Psoas muscle (tissue), 8 donors: ENCODE results near the gene MOB4. TPM values are rescaled to one million over a fixed set of nuclear protein-coding genes. Genes with fewer than 3 reads are reported as not detected.

ENCODE experiments used
- ATAC-seq, 4 donors: fragments of 200-7000 bp; cut with Tn5 transposase; one replicate each; pipeline ENCODE4 v1.9.1; 2020; ENCODE audit warnings: moderate library complexity in 3 of 4, mild to moderate bottlenecking in 2 of 4
- DNase-seq, 2 donors: peaks; one replicate each; pipeline ENCODE4 v3.0.0-alpha.2; 2020
- H3K27ac ChIP-seq: fragments of 200-600 bp; one replicate; pipeline ENCODE4 v1.8.0; 2022
- H3K27me3 ChIP-seq, 3 donors: fragments of 200-600 bp in 1 of 3; one replicate each; pipeline versions ENCODE4 v1.6.1 to v1.8.0; 2013 to 2022; ENCODE audit warnings: low read length in 2 of 3, mild to moderate bottlenecking in 2 of 3, moderate library complexity in 1 of 3; ENCODE audit not compliant: insufficient read depth in 3 of 3
- H3K36me3 ChIP-seq, 2 donors: fragments of 200-600 bp in 1 of 2; one replicate each; pipeline versions ENCODE4 v1.6.1 to v1.8.0; 2013 to 2022; ENCODE audit warnings: low read depth in 1 of 2, mild to moderate bottlenecking in 1 of 2, moderate library complexity in 1 of 2; ENCODE audit not compliant: insufficient read depth in 1 of 2
- H3K4me1 ChIP-seq: fragments of 200-600 bp; one replicate; pipeline ENCODE4 v1.8.0; 2022
- H3K4me3 ChIP-seq: fragments of 200-600 bp; one replicate; pipeline ENCODE4 v1.8.0; 2022; ENCODE audit warnings: mild to moderate bottlenecking
- H3K9me3 ChIP-seq: fragments of 200-600 bp; one replicate; pipeline ENCODE4 v1.8.0; 2022
- WGBS, 3 donors: extraction: QIAGEN DNeasy Blood & Tissue Kit; methylation state at CpG; one replicate each; pipeline versions ENCODE4 v1.1.6 to v1.1.7; 2013; 5-methylcytosine and 5-hydroxymethylcytosine counted together
- intact Hi-C, 2 donors: fragments of 100-400 bp; cut with DNase I; formaldehyde crosslinking; loops; one replicate each; pipeline versions ENCODE4 v1.11.0 to v1.14.2; 2022
- polyA plus RNA-seq, 3 donors: library from polyadenylated mRNA; stranded (reverse); fragments of 200-250 nt; gene quantifications; one replicate each; pipeline ENCODE4 v1.2.3, GENCODE V29; 2013
- total RNA-seq, 4 donors: library from RNA; stranded (reverse); fragmentation: NEBNext Ultra II Directional in 2 of 4; extraction: Animal tissue kit (Norgen Biotek cat#: 25700) in 2 of 4; gene quantifications; one replicate each; pipeline versions ENCODE4 v1.2.1 to v1.2.4, GENCODE V29; 2021 to 2023
- TF ChIP-seq, protein P1 (sequence below): fragments of 200-600 bp; IDR thresholded peaks from one replicate; pipeline ENCODE4 v1.8.0; 2022; ENCODE audit warnings: antibody characterized with exemption
- donor health status: healthy with polysubstance abuse.
- donor health status: DM: no; HTN: no; CAD: no; lungs with moderate emphysema.
- donor health status: Bipolar disorder and iron deficiency.
- donor health status: healthy.
- donor health status: DM: yes; HTN: yes; CAD: no.
- donor health status: DM: no; HTN: no; CAD: no.
- donor health status: DM: no; HTN: no; CAD: no.
- donor health status: DM: yes; HTN: yes; CAD: no.

Gene MOB4
- total and polyA plus RNA-seq, 7 donors: 22.7 to 57.6 (median 29.6) TPM

DNA sequence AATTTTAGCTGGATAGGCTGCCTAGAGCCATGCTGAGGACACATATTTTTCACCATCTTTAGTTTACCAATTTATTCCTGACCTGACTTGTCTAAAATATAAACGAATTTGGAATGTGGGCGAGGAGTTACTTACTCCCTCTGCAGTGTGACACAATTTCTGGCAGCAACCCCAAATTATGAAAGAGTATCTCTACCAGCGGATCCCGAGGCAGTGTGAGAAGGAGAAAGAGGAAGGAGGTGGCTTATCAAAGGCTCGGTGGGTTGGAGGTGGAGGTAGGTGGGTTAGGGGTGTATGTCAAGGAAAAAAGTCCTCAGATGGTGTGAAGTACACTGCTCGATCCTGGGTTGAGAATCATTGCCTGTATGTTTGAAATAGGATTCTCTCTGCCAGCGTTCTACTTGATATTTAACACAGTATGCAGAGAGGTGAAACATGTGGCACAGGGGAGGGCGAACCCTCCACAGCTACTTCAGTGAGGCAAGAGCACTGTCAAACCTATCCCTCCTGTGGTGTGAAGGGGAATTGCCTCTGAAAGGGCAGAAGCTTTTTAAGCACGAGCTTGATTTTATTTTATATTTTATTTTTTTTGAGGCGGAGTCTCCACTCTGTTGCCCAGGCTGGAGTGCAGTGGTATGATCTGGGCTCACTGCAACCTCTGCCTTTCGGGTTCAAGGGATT is 83.6 kb downstream of the MOB4 start:
- DNase-seq (no peak), ATAC-seq (peak in 1 of 4 donors; percentile 41)
- WGBS, 3 donors: 70 to 76% (median 73%) methylated on average over 11 of the region's 11 CpGs
- Histone ChIP-seq H3K36me3 (no peaks in the 10 kb centered on the region), H3K27me3 (no peaks in the 10 kb centered on the region), H3K4me1 (no peaks in the 10 kb centered on the region), H3K4me3 (no peak overlapping the region), H3K27ac (no peak overlapping the region), H3K9me3 (no peaks in the 10 kb centered on the region)
- TF ChIP-seq, protein P1, sequence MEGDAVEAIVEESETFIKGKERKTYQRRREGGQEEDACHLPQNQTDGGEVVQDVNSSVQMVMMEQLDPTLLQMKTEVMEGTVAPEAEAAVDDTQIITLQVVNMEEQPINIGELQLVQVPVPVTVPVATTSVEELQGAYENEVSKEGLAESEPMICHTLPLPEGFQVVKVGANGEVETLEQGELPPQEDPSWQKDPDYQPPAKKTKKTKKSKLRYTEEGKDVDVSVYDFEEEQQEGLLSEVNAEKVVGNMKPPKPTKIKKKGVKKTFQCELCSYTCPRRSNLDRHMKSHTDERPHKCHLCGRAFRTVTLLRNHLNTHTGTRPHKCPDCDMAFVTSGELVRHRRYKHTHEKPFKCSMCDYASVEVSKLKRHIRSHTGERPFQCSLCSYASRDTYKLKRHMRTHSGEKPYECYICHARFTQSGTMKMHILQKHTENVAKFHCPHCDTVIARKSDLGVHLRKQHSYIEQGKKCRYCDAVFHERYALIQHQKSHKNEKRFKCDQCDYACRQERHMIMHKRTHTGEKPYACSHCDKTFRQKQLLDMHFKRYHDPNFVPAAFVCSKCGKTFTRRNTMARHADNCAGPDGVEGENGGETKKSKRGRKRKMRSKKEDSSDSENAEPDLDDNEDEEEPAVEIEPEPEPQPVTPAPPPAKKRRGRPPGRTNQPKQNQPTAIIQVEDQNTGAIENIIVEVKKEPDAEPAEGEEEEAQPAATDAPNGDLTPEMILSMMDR: peak; percentile 12
- intact Hi-C loops: no loop called here

DNA sequence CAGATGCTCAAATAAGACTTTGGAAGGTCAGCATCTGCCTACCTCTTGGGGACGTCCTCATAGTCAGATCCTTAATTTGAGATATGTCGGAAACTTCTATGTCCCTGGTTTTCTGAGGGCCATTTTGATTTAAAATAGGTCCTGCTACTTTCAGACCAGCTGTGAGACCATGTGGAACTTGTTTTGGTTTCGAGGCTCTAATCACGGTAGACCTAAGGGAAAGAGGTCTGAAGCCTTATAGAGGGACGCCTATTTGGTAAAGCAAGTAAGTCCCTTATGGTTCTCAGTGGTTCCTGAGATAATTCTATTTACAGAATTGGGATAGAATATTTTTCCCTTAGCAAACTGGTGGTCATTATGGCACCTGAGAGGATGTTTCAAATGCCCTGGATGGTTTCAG is 84.4 kb downstream of the MOB4 start:
- no peaks in the 10 kb centered on the region for H3K9me3 ChIP-seq
- H3K4me3 ChIP-seq: no peak overlapping the region
- TF ChIP-seq, protein P1: no peak
- H3K27ac ChIP-seq: no peak overlapping the region
- H3K36me3 ChIP-seq: no peaks in the 10 kb centered on the region
- ATAC-seq (no peak), DNase-seq (no peak)
- H3K27me3 ChIP-seq: no peaks in the 10 kb centered on the region
- no peaks in the 10 kb centered on the region for H3K4me1 ChIP-seq
- WGBS, 3 donors: 96 to 98% (median 97%) methylated on average over 5 of the region's 5 CpGs
- intact Hi-C loops: no loop called here

DNA sequence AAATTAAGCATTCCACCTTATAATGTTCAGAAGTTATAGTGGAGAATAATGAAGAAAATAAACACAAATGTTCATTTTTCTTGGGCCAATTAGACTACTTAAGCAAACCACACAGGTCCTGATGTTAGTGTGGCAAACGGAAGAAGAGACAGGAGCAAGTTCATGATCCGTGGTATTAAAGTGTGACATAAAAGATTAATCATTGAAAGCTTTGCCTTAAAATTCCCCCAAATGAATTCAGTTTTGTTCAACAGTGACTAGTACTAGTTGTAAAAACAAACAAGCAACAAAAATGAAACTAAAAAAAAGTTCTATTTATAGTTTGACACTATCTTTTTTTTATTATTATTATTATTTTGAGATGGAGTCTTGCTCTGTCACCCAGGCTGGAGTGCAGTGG is 85.9 kb downstream of the MOB4 start:
- 56 to 83% (median 71%) methylated on average over 2 of the region's 2 CpGs for WGBS, 3 donors
- H3K4me1 ChIP-seq: no peaks in the 10 kb centered on the region
- no peak overlapping the region for H3K27ac ChIP-seq
- no peaks in the 10 kb centered on the region for H3K27me3 ChIP-seq
- intact Hi-C loops: no loop called here
- TF ChIP-seq, protein P1: no peak
- H3K4me3 ChIP-seq: no peak overlapping the region
- DNase-seq (no peak), ATAC-seq (no peak)
- H3K36me3 ChIP-seq: no peaks in the 10 kb centered on the region
- no peaks in the 10 kb centered on the region for H3K9me3 ChIP-seq

Other genes with a start within 250 kb of the MOB4 start
- gene ANKRD44, start 205.3 kb upstream of the MOB4 start, total RNA-seq: 1 to 10 TPM; 1.7 to 9.3 (median 8.5) TPM
- gene ANKRD44, start 205.3 kb upstream of the MOB4 start, polyA plus RNA-seq: under 1 TPM; 0.35 to 0.93 (median 0.40) TPM
- 100 to 1,000 TPM; 112 to 162 (median 142) TPM for gene SF3B1, start 81.0 kb upstream of the MOB4 start, total RNA-seq
- 100 to 1,000 TPM in 2 of 3 donors, 10 to 100 TPM in 1; 89.2 to 137 (median 116) TPM for gene SF3B1, start 81.0 kb upstream of the MOB4 start, polyA plus RNA-seq
- 10 to 100 TPM in 3 of 4 donors, 1 to 10 TPM in 1; 9.9 to 20.2 (median 18.5) TPM for gene COQ10B, start 62.5 kb upstream of the MOB4 start, total RNA-seq
- gene COQ10B, start 62.5 kb upstream of the MOB4 start, polyA plus RNA-seq: 10 to 100 TPM; 11.9 to 16.4 (median 14.5) TPM
- gene HSPD1, start 16.2 kb upstream of the MOB4 start, total RNA-seq: 100 to 1,000 TPM; 167 to 252 (median 192) TPM
- 100 to 1,000 TPM; 188 to 468 (median 240) TPM for gene HSPD1, start 16.2 kb upstream of the MOB4 start, polyA plus RNA-seq
- gene HSPE1, start 15.7 kb upstream of the MOB4 start, total RNA-seq: 100 to 1,000 TPM in 3 of 4 donors, 10 to 100 TPM in 1; 87.4 to 120 (median 112) TPM
- 100 to 1,000 TPM; 155 to 304 (median 197) TPM for gene HSPE1, start 15.7 kb upstream of the MOB4 start, polyA plus RNA-seq
- gene RFTN2, start 159.5 kb downstream of the MOB4 start, total RNA-seq: 1 to 10 TPM in 3 of 4 donors, under 1 TPM in 1; 0.92 to 5.4 (median 2.2) TPM
- gene RFTN2, start 159.5 kb downstream of the MOB4 start, polyA plus RNA-seq: under 1 TPM; 0.57 to 0.64 (median 0.61) TPM
- gene MARS2, start 189.3 kb downstream of the MOB4 start, total RNA-seq: 10 to 100 TPM in 1 of 4 donors, 1 to 10 TPM in 3; 5.9 to 12.6 (median 7.3) TPM
- 10 to 100 TPM in 1 of 3 donors, 1 to 10 TPM in 2; 4.0 to 15.0 (median 9.2) TPM for gene MARS2, start 189.3 kb downstream of the MOB4 start, polyA plus RNA-seq